Neuron (in vitro differentiated cells): ENCODE data around the gene C9orf78.

Experiments
- H2AFZ ChIP-seq: one replicate; pipeline ENCODE4 v1.6.1; 2013; ENCODE audit warnings: low read depth, mild to moderate bottlenecking, inconsistent platforms, low read length, moderate library complexity
- H3K27me3 ChIP-seq: one replicate; pipeline ENCODE4 v1.6.1; 2013; ENCODE audit warnings: low read length; ENCODE audit not compliant: insufficient read depth
- H3K36me3 ChIP-seq: one replicate; pipeline ENCODE4 v1.6.1; 2013; ENCODE audit warnings: low read length; ENCODE audit not compliant: insufficient read depth
- H3K4me1 ChIP-seq: one replicate; pipeline ENCODE4 v1.6.1; 2013; ENCODE audit warnings: low read length; ENCODE audit not compliant: insufficient read depth
- H3K4me3 ChIP-seq: 2 replicates; pipeline ENCODE4 v1.5.1; 2013; ENCODE audit warnings: mild to moderate bottlenecking, low read length, moderate library complexity
- H3K9me3 ChIP-seq: one replicate; pipeline ENCODE4 v1.6.1; 2013; ENCODE audit warnings: low read length

C9orf78 gene

DNA sequence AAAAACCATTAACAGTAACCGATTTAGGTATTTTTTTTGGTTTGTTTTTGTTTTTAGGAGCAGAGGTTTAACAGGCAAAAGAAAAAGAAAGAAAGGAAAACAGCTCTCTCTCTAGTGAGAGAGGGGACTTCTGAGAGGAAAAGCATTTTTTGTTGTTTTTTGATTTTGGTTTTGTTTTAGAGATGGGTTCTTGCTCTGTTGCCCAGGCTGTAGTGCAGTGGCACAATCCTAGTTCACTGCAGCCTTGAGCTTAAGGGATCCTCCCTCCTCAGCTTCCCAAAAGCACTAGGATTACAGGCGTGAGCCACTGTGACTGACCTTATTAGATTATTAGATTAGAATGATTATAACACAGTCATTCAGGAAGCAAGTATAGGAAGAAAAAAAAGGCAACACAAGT is 10.3 kb upstream of the C9orf78 start:
- no peaks in the 10 kb centered on the region for H3K9me3 ChIP-seq
- H3K27me3 ChIP-seq: no peaks in the 10 kb centered on the region
- H3K36me3 ChIP-seq: peaks cover 5% of the 10 kb centered on the region
- no peak overlapping the region for H2AFZ ChIP-seq
- peaks cover 9% of the 10 kb centered on the region for H3K4me1 ChIP-seq
- H3K4me3 ChIP-seq: no peak overlapping the region

DNA sequence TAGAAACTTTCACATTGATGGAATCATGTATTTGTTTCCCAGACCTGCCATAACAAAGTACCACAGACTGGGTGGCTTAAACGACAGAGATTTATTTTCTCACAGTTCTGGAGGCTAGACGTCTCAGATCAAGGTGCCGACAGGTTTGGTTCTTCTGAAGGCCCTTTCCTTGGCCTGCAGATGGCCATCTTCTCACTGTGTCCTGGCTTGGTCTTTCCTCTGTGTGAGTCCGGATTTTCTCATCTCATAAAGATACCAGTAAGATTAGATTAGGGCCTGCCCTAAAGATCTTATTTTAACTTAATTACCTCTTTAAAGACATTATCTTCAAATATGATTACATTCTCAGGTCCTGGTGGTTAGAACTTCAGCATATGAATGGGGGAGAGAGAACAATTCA is 6.0 kb upstream of the C9orf78 start:
- no peak overlapping the region for H3K4me3 ChIP-seq
- H3K36me3 ChIP-seq: no peaks in the 10 kb centered on the region
- no peak overlapping the region for H2AFZ ChIP-seq
- no peaks in the 10 kb centered on the region for H3K9me3 ChIP-seq
- H3K4me1 ChIP-seq: peaks cover 14% of the 10 kb centered on the region
- H3K27me3 ChIP-seq: no peaks in the 10 kb centered on the region

GRCh38 chr9:129840034-129840433 is 5.0 kb upstream of the C9orf78 start:
- Histone ChIP-seq H3K9me3 (no peaks in the 10 kb centered on the region), H3K4me1 (peaks cover 16% of the 10 kb centered on the region), H3K4me3 (no peak overlapping the region), H2AFZ (no peak overlapping the region), H3K36me3 (no peaks in the 10 kb centered on the region), H3K27me3 (no peaks in the 10 kb centered on the region)

DNA sequence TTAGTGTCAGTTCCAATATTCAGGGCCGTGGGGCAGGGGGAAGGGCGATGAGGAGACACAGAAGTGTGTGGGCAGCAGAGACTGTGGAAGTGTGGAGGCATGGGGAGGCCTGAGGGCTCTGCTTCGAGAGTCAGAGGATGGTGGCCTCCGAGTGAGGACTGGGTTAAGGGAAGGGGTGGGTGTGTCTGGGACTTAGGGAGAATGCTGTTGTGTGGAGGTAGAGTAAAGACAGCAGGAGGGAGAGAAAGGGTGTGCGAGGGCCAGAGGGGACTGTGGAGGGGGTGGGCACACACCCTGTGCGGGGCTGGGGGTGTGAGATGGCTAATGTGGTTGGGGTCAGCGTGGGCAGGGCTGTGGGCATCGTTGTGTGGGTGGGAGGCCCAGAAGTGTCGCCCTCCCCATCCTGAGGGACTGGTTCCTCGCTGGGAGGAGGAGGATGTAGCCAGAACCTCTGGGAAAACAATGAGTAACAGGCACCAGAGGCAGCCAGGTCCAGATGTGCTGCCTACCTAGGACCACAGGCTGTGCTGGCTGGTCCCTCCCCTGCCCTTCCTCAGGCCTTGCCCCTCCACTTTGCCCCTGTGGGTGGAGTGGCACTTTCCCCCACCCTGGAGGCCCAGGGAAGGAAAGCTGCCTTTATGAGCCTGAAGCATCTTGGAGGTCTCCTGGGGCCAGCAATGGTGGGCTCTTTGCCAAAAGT is 4.4 kb upstream of the C9orf78 start:
- H3K4me1 ChIP-seq: peaks cover 18% of the 10 kb centered on the region
- H2AFZ ChIP-seq: no peak overlapping the region
- no peak overlapping the region for H3K4me3 ChIP-seq
- no peaks in the 10 kb centered on the region for H3K27me3 ChIP-seq
- no peaks in the 10 kb centered on the region for H3K36me3 ChIP-seq
- H3K9me3 ChIP-seq: no peaks in the 10 kb centered on the region

DNA sequence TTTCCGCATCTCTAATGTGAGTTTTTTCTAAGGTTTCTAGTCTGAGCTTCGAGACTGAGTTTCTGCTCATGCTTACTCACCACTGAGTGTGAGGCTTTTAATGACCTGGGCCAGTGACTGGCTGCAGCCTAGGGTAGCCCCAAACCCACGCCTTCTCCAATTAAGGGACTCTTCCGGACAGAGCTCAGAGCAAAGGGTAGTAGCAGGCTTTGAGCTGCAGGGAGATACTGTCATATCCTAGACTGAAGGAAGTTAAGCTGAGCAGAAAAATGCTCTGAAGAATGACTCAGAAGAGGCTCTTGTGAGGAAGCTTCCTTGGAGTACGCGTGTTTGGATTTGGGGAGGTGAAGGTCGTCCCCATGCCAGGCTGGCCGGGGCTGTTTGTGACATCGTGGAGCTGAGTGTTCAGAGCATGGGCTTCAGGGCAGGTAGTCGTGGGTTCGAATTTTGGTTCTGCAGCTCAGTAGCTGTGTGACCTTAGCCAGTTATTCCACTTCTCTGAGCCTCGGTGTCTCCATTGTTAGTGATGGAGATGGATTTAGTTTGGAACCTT is 3.7 kb upstream of the C9orf78 start:
- Histone ChIP-seq H3K36me3 (no peaks in the 10 kb centered on the region), H3K4me1 (peaks cover 23% of the 10 kb centered on the region), H2AFZ (no peak overlapping the region), H3K27me3 (no peaks in the 10 kb centered on the region), H3K9me3 (no peaks in the 10 kb centered on the region), H3K4me3 (no peak overlapping the region)

DNA sequence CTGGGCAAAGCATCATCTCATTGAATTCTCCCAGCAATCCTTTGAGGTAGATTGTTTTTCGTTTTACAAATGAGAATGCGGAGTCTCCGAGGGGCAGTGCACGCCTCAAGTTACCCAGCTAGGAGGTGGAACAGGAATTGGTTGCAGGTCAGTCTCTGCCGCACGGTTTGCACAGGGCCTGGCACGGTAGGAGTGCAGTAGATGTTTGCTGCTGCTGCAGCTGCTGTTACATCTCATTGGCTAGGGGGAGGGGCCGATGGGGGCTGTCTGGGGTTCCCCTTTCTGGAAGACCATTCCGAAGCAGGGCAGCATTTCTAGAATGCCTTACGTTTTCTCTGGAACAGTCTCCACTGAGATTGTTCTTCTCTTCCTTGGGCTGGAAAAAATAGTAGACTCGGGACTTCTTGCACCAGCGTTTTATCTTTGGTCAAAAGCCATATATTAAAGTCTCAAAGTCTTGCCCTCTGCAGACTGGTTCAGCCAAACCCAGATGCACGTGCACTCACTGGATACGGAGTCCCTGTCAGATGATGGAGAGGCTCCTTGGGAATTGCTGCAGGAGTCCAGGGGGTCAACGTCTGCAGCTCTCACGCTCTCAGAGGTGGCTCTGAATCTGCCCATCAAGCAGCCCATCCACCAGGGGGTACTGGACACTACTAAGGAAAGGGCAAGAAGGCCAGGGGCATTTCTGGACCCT is 1.4 kb upstream of the C9orf78 start:
- H3K27me3 ChIP-seq: no peaks in the 10 kb centered on the region
- H3K4me3 ChIP-seq: peak overlapping the region; percentile 92
- H3K4me1 ChIP-seq: peaks cover 21% of the 10 kb centered on the region
- peaks cover 13% of the 10 kb centered on the region for H3K36me3 ChIP-seq
- H2AFZ ChIP-seq: no peak overlapping the region
- no peaks in the 10 kb centered on the region for H3K9me3 ChIP-seq

GRCh38 chr9:129835860-129836223 is 767 bp upstream of the C9orf78 start:
- Histone ChIP-seq H3K4me3 (peak overlapping the region; percentile 92), H3K9me3 (no peaks in the 10 kb centered on the region), H3K27me3 (no peaks in the 10 kb centered on the region), H2AFZ (peak overlapping the region; percentile 100), H3K36me3 (peaks cover 19% of the 10 kb centered on the region), H3K4me1 (peaks cover 15% of the 10 kb centered on the region)

DNA sequence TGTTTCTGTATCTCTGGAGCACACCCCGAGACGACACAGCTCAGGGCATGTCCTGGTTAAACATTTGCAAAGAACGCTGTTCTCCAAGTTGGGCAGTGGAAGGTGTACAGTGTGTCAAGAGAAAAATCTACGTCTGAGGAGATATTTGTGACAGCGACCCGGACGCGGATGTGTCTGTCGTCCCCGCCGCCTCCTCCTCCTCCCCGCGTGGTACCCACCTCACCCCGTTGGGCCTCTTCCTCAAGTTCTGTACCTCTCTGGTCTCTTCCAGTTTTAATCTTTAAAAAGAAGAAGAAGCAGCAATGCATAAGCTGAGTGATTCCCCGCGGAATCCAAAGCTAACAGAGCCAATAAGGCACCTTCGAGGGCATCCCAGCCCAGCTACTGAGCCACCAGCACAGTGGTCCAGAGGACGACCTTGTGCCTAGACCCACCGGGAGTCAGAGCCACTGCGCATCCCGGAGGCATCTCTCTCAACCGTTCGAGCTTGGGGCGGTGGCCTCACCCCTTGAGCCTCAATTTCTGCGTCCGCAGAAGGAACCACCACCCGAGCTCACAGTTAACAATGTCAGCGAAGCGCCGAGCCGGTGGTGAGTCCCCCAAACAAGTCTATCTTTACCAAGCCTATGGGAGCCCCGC is 467 bp downstream of the C9orf78 start:
- Histone ChIP-seq H3K27me3 (no peaks in the 10 kb centered on the region), H3K4me3 (peak overlapping the region; percentile 92), H3K9me3 (no peaks in the 10 kb centered on the region), H3K4me1 (peaks cover 14% of the 10 kb centered on the region), H2AFZ (peak overlapping the region; percentile 100), H3K36me3 (peaks cover 29% of the 10 kb centered on the region)

- H3K4me1 ChIP-seq: peaks cover 14% of the 10 kb centered on the region
- H3K27me3 ChIP-seq: no peaks in the 10 kb centered on the region
- no peak overlapping the region for H3K4me3 ChIP-seq
- peaks cover 42% of the 10 kb centered on the region for H3K36me3 ChIP-seq
- no peaks in the 10 kb centered on the region for H3K9me3 ChIP-seq
- H2AFZ ChIP-seq: no peak overlapping the region
These were observed 2.1 kb downstream of the C9orf78 start for GRCh38 chr9:129832982-129833381.

- H3K4me3 ChIP-seq: no peak overlapping the region
- H3K9me3 ChIP-seq: no peaks in the 10 kb centered on the region
- no peaks in the 10 kb centered on the region for H3K27me3 ChIP-seq
- H3K36me3 ChIP-seq: peaks cover 50% of the 10 kb centered on the region
- H3K4me1 ChIP-seq: peaks cover under 1% of the 10 kb centered on the region
- H2AFZ ChIP-seq: no peak overlapping the region
These were observed 6.1 kb downstream of the C9orf78 start for GRCh38 chr9:129828969-129829368.

DNA sequence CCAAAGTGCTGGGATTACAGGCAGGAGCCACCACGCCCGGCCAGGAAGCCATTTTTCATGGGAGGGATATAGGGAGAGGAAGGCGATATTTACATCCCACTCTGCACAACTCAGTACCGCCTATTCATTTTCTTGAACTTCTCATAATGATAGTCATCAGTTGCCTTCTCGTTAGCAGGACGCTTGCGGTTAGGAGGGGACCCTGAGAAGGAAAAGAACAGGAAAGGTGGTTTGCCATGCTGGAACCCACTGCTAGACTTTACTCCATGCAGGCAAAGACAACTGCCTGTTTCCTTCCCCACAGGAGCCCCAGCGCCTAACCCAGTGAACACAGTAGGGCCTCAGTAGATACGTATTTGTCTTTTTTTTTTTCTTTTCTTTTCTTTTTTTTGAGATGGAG is 7.0 kb downstream of the C9orf78 start:
- Histone ChIP-seq H3K4me3 (no peak overlapping the region), H3K4me1 (peaks cover 1% of the 10 kb centered on the region), H3K9me3 (no peaks in the 10 kb centered on the region), H2AFZ (no peak overlapping the region), H3K36me3 (peaks cover 45% of the 10 kb centered on the region), H3K27me3 (no peaks in the 10 kb centered on the region)

DNA sequence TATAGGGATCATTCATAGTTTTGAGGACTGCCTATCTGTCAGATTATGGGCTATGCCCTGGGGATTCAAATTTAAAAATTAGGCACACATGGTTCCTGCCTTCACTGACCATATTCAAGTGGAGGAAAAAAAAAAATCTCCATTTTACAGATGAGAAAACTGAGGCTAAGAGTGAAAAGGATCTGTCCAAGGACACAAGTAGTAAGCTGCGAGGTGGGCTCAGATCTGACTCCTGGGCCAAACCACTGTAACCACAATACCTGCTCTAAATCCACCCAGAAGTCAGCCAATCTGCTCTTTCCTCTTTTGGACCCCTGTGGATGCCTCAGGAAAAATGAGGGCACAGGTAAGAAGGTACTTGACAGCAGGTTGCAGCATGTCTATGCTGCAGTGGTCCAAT is 8.3 kb downstream of the C9orf78 start:
- H3K4me1 ChIP-seq: peaks cover 9% of the 10 kb centered on the region
- no peak overlapping the region for H2AFZ ChIP-seq
- H3K36me3 ChIP-seq: peaks cover 49% of the 10 kb centered on the region

DNA sequence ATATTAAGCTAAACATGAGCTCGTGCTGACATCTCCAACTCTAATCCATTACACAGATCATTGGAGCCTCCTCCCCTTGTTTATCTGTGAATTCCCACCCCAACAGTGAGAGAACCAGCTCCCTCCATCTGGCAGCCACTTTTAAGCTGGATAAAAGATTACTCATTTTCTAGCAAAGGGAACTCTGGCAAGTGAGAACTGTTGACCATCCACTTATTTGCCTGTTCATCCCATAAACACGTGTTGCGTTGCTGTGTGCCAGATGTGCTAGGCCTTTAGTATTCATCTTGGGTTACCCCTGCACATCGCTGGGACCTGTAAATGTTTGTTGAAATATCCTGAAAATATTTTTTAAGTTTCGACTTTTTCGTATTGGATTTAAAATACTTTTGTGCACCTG is 8.7 kb downstream of the C9orf78 start:
- Histone ChIP-seq H3K9me3 (no peaks in the 10 kb centered on the region), H2AFZ (no peak overlapping the region), H3K4me3 (no peak overlapping the region), H3K27me3 (no peaks in the 10 kb centered on the region), H3K4me1 (peaks cover 9% of the 10 kb centered on the region), H3K36me3 (peaks cover 50% of the 10 kb centered on the region)

More for the DNA sequence above, 8.3 kb downstream of the C9orf78 start:
- no peaks in the 10 kb centered on the region for H3K9me3 ChIP-seq
- H3K4me3 ChIP-seq: no peak overlapping the region
- no peaks in the 10 kb centered on the region for H3K27me3 ChIP-seq
